HG02571 (cell line): ENCODE results near the gene GPC3.

Source experiments
- ATAC-seq: cut with Tn5 transposase; IDR thresholded peaks from one replicate; pipeline ENCODE4 v1.9.1; 2021; ENCODE audit warnings: mild to moderate bottlenecking, moderate library complexity; ENCODE audit not compliant: unreplicated experiment

The GPC3 gene

DNA sequence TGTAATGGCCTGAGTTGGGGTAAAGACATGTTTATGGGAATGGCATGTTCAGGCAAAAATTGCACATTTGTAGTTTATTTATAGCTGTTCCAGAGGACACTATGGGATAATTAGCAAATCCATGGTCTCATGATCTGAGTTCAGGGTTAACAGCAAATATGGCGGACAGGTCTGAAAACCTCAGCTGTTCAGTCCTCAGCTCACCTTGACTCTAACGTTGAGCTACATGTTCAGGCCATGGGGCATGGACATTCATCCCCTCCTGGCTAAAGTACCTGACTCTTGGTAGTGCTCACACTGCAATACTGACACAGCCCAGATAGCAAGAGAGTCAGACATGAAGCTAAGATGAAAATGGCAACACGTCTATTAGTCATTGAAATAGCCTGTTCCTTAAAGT lies 408.5 kb downstream of the GPC3 start:
- no peak for ATAC-seq

DNA sequence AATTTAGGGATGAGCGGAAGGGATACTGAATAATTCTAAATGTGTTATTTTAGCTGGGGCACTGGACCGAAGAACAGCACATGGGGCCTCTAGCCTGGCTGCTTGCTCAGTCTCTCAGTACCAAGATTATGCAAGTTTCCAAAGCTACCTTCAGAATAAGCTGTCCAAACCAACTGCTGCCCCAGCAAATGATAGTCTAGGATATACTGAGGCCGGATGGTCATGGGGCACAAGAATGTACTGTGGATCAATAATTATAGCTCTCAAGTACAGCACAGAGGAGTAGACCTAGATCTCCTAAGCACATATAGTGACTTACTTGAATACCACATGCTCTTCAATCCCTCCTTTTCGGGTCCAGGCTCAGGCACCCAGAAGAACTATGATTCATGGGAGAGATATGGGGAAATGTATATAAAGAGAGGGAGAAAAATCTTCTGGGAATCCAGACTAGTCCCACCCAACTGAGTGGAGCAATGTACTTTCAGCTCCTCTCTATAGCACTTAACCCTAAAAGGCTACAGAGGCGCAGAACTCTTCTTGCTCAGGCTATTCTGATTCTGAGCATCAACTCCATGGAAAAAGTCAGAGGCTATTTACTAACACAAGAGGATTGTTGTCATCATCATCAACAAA lies 409.8 kb downstream of the GPC3 start:
- no peak for ATAC-seq

DNA sequence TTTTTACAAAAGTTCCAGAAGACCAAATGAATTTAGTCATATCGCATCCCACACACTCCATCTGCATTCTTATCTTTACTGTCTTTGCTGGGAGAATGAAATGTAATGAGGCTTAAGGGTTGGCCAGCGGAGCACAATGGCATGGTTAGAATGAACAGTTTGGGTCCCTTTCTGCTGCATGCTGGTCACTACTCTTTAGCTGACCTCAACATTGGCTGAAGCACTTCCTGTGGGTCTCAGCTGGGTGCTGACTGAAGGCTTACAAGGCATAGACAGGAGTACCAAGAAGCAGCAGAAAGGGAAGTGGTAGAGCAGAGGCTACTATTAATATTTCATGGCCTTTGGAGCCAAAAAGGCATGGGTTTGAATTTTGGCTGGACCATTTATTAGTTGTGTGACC lies 410.7 kb downstream of the GPC3 start:
- ATAC-seq, result no peak

DNA sequence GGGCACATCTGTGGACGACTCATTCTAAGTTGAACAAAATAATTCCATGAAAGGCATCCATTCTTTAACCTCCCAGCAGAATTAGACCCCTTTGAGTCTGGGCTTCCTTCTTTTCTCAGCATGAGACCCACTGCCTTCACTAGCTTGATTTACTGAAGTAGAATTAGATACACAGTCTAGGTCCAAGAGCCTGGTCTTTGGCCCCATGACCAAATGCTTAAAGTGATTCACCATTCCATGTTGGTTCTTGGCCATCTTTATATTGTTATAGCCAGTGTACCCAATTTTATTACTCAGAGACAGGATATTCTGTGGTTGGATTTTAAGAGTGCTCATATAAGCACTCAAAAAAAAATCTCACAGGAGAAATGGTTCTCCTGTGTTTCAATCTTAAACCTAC lies 414.8 kb downstream of the GPC3 start:
- no peak for ATAC-seq

DNA sequence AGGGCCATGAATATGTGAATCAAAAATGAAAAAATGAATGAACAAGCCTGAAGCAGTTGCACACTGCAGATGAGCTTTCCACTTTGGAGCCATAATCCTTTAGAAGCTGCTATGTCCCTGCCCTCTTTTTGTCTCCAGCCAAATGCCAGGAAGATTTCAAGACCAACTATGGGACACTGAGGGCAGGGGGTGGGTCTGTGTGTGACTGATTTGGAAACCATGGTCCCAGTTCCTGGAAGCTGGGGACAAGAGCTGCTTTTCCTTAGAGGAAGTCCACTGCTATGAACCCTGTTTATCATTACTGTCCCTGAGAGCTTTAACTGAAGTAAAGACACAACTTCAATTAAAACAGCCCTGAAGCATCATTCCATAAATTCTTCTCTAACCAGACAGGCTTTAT lies 416.2 kb downstream of the GPC3 start:
- ATAC-seq, result no peak

DNA sequence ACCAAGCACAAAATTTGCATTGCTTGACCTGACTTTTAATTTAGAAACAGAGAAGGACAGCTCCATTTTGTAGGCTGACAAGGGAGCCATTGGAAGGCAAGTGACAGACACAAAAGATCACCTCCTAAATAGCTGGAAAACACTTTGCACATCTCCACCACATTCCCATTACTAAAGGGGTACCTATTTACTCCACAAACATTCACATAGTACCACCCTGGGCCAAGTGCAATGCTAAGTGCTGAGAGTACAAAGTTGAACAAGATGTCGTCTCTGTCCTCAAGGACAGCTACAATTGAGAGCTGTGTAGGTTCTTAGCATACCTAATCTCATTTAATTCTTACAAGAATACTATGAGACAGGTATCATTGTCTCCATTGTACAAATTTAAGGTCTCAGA lies 417.3 kb downstream of the GPC3 start:
- ATAC-seq, result no peak

DNA sequence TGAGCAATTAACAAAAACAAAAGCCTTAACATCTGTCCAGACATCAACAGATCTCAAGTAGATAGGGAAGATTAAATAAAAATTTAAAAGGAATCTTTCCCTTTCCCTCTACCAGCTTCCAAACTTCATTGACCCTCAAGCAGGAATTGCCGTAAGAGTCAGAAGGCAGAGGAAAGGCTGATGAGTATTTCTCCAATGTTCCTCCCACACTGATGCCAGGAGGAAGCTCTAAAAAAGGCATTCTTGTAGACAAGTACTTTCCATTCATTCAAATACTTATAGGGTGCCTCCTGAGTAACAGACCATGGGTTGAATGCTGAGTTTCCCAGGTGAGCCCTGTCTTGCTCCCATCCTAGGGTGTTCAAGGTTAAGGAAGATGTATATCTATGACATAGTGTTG lies 418.5 kb downstream of the GPC3 start:
- no peak for ATAC-seq

DNA sequence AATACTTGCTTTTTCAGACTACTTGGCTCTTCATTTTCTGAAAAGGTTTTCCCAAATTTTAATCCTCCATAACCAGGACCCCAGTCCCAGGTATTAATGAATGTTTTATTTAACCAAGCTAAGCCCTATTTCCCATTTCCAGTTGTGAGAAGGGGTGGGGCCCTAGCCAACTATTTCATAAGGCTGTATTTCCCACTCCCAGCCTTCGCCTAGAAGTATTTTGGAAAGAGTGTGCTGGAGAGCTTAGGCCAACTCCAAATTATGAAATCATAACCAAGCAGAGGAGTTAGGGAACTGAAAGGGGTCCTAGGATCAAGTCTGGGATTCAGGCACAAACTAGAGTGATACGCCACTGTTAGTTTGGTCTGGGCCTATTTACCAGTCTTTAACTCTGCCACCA lies 421.7 kb downstream of the GPC3 start:
- ATAC-seq, result no peak

DNA sequence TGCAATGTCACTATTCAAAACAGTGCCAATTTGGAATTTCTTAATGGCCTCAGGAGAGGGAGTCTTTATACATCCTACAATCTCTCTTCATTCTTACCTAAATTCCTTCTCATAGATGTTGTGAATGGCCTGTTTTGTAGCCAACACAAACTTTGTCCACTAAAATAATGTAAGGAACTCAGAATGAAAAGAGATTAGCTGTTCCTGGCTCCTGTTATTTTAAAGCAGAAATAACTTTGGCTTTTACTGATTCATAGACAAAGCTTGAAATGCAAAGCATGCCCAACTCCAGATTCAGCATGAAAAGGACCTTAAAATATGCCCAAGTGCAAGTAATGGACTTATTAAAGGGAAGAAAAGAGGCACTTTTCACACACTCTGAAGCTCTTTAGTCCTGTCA lies 424.1 kb downstream of the GPC3 start:
- ATAC-seq, result no peak

DNA sequence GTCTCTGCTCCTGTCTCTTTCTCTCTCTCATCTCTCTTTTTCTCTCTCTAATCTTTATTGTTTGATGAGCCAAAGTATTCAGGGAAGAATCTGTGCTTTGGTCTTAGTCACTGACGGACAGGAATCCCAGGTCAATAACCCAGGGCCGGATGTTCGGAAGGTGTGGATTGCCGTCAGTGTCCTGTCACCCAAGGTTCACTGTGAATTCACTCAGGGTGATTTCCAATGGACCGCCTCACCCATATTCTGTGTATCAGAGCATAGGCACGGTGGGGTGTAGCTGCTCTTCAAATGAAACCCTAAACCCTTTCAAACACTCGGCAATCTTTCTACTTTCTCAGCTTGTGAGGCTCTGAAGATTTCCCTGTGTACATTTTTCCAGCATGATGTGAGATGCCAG lies 425.5 kb downstream of the GPC3 start:
- no peak for ATAC-seq

DNA sequence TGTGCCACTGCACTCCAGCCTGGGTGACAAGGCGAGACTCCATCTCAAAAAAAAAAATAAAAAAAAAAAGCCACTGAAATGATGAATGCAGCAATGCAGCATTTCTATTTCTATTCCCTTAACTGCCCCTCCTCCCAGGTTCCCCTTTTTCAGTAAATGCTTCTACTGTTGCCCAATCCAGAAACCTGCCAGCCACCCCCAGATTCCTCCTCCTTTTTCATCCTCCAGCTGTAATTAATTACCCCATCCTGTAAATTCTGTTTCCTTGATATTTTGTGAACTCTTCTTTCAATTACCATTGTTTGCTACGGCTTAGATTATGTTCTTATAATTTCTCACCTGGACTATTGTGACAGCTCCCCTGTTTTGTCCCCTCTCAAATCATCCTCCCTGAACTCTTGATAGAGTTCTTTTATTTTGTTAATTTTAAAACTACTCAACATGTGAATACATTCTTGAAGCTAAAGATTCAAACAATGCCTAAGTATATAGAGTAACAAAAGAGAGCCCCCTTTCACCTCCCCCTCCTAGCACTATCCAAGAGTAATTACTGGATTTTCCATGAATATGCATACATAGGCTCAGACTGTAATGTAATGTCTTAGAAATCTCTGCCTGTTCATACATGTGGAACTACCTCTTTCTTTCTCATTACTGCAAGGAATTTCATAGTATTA lies 429.5 kb downstream of the GPC3 start:
- no peak for ATAC-seq

DNA sequence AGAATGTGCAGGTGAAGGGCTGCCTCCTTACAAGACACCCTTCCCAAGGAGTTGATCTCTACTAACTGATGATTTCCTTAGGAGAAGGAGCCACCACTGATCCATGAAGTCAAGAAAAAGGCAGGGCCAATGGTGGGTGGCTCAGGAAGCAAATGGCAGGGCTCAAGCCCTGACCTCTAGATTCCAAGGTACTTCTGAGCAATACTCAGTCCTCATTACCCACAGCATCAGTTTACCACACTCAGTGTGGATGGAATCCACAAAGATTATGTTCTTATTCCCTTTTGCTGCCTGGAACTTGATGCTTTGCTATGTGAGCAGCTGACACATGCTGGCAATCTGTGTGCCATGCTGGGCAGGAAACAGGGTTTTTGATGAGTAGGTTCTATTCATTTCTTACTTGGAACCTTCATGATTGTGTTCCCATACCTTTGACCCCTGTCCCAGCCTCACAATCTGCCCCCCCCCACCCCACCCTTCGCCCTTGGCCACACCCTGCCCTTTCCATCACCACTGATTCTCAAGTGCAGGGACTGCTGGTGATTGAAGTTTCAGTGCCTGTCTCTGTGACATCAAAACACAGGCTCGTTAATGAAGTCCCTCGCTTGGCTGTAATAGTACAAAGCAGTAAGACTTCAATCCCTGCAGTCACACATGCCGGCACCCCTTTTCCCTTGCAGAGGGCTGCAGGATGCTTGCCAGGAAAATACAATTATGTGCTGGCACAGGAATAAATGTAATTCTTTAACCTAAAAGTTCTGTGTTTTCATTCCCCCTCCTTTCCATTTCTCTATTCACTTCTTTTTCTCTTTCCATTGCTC lies 434.5 kb downstream of the GPC3 start:
- ATAC-seq, result no peak

DNA sequence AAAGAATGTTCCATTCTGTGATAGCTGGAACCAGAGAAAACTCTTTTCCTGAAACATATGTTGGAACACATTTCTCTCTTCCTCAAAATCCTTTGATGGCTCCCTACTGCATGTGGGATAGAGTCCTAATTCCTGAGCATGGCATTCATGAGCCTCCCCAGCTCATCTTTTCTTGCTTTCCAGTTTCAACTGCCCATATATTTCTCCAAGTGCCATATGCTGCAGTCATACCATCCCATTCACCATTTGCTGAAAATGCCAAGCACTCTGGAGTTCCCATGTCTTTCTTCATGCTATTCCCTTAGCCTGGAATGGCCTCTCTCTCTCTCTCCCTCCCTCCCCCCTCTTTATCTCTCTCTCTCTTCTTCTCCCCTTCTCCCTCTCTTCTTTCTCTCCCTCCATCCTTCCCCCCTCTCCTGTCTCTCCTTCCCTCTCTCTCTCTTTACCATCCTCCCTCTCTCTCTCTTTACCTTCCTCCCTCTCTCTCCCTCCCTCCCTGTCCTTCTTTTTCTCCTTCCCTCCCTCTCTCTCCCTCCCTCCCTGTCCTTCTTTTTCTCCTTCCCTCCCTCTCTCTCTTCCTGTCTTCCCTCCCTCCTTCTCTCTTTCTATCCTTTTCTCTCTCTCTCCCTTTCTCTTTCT lies 436.0 kb downstream of the GPC3 start:
- no peak for ATAC-seq

DNA sequence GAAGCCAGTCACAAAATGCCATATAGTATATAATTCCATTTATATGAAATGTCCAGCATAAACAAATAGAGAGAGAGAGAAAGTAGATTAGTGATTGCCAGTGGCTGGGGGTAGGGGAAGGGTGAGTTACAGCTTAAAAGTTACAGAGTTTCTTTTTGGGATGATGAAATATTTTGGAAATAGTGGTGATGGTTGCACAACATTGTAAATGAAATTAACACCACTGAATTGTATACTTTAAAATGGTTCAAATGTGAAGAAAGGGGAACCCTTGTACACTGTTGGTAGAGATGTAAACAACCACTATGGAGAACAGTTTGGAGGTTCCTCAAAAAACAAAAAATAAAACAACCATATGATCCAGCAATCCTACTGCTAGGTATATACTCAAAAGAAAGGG lies 439.0 kb downstream of the GPC3 start:
- ATAC-seq, result no peak

DNA sequence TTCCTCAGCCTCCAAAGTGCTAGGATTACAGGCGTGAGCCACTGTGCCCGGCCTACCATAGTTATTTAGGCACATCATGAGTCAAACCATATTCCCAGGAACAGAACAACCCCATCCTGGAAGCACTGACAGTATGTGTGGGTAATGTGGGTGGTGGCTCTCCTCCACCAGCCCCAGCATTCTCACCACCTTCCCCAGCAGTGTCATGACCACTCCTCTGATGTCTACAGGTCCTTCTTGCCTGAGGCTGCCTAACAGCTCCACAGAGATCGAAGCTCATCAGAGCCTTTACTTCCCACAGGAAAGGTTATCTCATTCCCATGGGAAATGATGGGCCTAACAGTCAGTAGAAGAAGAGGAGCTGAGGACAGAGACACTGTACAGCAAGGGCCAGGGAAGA lies 440.6 kb downstream of the GPC3 start:
- ATAC-seq, result no peak

DNA sequence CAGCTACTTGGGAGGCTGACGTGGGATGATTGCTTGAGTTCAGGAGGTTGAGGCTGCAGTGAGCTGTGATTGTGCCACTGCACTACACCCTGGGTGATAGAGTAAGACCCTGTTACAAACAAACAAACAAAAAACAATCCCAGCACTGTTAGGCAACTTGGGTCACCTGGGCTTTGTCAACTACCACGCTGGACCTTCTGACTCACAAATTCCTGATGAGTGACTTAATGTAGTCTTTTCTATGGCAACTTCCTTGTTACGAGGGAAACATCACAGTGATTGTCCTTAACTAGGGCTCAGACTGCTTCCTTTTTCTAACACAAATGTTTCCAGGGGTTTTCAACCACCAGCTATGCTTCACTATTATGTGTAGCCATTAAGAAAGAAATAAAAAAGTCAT lies 441.3 kb downstream of the GPC3 start:
- no peak for ATAC-seq

DNA sequence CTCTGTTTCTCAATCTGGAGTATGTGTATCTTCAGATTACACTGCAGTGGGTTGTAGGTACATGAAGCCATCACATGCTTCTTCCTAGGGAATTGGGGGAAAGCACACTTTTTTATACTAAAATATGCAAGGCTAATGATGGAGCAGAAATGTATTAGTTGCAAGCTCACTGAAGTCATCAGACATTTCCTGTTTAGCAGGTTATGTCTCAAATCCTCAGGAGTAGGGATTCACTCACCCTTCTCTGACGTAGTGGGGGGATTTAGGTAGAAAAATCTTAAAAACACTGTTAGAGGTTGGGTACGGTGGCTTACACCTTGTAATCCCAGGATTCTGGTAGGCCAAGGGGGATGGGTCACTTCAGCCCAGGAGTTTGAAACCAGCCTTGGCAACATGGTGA lies 441.7 kb downstream of the GPC3 start:
- no peak for ATAC-seq

DNA sequence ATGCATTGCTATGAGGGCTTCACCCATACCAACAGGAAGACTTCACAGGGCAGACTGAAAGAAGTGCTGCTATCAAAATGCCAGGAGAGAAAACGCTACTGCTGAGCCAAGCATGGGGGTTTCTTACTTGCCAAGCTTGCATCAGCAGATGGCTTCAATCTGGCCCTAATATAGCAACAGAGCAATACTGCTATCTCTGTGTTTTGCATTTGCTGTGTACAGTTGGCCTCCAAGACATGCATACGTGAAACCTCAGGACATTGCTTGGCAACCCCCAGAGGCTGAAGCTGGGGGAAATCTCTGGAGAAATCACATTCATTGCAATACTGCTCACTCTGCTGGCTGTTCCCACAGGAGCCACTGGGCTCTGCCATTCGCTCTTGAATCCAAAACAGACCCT lies 442.9 kb downstream of the GPC3 start:
- ATAC-seq, result no peak

DNA sequence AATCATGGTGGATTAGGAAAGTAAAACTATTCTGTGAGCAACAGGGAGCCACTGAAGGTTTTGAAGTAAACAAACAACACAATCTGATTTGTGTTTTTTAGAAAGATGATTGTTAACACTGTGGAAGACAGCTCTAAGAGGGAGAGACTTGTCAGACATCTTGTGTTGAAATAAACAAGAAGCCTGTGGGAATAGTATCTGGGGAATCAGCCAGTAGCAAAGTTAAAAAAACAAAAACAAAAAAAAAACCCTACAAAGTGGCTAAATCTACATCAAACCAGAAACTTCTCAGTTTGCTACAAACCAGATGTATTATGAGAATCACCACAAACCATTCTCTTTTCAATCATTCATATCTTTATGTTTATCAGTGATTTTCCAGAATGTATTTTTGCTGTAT lies 444.4 kb downstream of the GPC3 start:
- ATAC-seq, result no peak

DNA sequence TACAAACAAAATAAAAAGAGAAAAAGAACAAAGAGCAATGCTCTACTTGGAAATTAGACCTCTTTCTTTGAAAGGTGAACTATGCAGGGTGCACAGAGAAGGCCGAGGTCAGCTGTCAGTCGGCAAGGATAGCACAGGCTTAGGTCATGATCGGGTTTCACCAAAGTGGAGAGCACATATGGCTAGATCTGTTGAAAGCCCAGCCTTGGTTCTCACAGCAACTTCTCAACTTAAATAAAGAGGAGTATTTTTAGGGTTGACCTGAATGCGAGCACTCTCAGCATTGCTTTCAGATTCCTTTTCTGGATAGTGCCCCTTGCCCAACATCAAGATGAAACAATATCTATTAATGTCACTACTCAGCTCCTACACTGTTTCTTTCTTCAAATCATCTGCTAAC lies 447.2 kb downstream of the GPC3 start:
- ATAC-seq, result no peak

DNA sequence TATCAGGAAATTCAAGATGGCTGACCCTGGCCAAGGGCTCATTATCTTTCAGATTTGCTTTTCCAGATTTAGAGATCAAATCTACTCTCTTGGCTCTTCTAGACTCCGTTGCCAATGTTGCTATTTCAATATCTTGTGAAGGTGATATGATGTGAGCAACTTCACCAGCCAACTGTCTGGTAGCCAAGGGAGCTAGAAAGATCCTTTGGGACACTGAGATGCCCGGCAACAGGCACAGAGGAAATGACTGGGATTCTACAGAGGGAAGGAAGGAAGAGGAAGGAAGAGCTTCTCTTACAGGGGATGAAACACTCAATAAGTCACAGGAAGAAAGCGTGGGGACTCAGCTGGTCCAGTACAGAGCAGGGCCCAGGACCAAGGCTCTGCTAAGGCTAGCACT lies 448.3 kb downstream of the GPC3 start:
- no peak for ATAC-seq

DNA sequence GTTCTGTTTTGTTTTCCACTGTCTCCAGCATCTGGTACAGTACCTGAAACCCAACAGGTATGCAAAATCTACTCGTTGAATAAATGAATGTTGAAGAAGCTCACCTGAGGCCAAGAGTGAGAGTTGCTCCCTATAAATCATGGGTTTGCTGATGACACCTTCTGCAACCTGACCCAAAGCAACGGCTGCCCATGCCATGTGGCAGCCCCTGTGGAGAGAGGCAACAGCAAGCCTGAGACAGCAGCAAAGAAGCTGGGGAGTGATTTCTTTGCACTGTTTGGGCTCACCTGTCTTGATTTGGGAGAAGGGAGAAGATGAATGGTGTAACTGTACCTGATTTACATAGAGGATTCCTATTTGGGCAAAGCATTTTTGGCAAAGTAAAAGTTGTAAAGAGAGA lies 450.3 kb downstream of the GPC3 start:
- no peak for ATAC-seq
